Measurements from ENCODE around the gene FOXD2.
"Not testable (repeated sequence)": the region's sequence is repeated elsewhere in the genome, so short reads cannot be mapped to it uniquely, and the experiment has no call there.

Gene FOXD2

GRCh38 chr1:47440599-47441081, 2.8 kb downstream of the FOXD2 start:
- no peak for DNase-seq

GRCh38 chr1:47441450-47442106, 3.7 kb downstream of the FOXD2 start:
- DNase-seq: no peak

GRCh38 chr1:47442202-47442601, 4.4 kb downstream of the FOXD2 start:
- DNase-seq: no peak

GRCh38 chr1:47442842-47443529, 5.1 kb downstream of the FOXD2 start:
- DNase-seq: no peak

- DNase-seq: no peak
Observed at GRCh38 chr1:47443530-47444296, 5.9 kb downstream of the FOXD2 start.

- no peak for DNase-seq
Observed at GRCh38 chr1:47444297-47444561, 6.4 kb downstream of the FOXD2 start.

- DNase-seq: peak; percentile 73
Observed at GRCh38 chr1:47444562-47445465, 7.0 kb downstream of the FOXD2 start.

- DNase-seq: no peak
Observed at GRCh38 chr1:47445823-47446550, 8.1 kb downstream of the FOXD2 start.

- no peak for DNase-seq
Observed at GRCh38 chr1:47448462-47449222, 10.8 kb downstream of the FOXD2 start.

- DNase-seq: no peak
Observed at GRCh38 chr1:47449822-47450552, 12.1 kb downstream of the FOXD2 start.

GRCh38 chr1:47450606-47451005, 12.8 kb downstream of the FOXD2 start:
- no peak for DNase-seq

GRCh38 chr1:47452426-47452825, 14.6 kb downstream of the FOXD2 start:
- DNase-seq: no peak

GRCh38 chr1:47453910-47454309, 16.1 kb downstream of the FOXD2 start:
- not testable (repeated sequence) for DNase-seq

GRCh38 chr1:47456250-47456649, 18.4 kb downstream of the FOXD2 start:
- no peak for DNase-seq

- not testable (repeated sequence) for DNase-seq
Observed at GRCh38 chr1:47457547-47457946, 19.7 kb downstream of the FOXD2 start.

GRCh38 chr1:47459253-47459788, 21.5 kb downstream of the FOXD2 start:
- no peak for DNase-seq

GRCh38 chr1:47460040-47460439, 22.2 kb downstream of the FOXD2 start:
- DNase-seq: no peak

GRCh38 chr1:47460456-47460855, 22.6 kb downstream of the FOXD2 start:
- DNase-seq: no peak

GRCh38 chr1:47465605-47466004, 27.8 kb downstream of the FOXD2 start:
- no peak for DNase-seq

GRCh38 chr1:47468709-47469389, 31.0 kb downstream of the FOXD2 start:
- no peak for DNase-seq

Data from activated CD8-positive, alpha-beta memory T cell treated with anti-CD3 and anti-CD28 coated beads, Interleukin-2, amount 50 U/mL, for 48 hours (primary cell).